ENCODE results near the gene OTOG. TPM values are rescaled to one million over a fixed set of nuclear protein-coding genes. Genes with fewer than 3 reads are reported as not detected.

OTOG gene
- total RNA-seq, 6 experiments from 2014 or later: not detected

DNA sequence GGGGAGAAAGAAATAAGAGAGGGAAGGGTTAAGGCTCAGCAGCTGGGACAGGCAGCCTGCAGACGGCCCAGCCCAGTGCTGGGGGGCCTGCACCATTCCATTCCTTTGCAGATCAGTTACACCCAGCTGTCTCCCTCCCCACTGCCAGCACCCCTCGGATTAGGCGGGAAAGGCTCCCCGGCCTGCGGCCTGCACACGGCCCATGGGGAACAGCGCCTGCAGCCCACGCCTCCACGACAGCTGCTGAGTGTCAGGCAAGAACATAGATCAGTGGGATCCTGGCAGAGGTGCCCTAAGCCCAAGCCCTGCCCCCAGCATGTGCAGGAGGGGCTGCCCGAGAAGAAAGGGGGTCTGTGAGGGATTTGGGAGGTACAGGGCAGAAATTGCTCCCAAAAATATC lies 106.6 kb downstream of the OTOG start:
- TF ChIP-seq, protein P1, sequence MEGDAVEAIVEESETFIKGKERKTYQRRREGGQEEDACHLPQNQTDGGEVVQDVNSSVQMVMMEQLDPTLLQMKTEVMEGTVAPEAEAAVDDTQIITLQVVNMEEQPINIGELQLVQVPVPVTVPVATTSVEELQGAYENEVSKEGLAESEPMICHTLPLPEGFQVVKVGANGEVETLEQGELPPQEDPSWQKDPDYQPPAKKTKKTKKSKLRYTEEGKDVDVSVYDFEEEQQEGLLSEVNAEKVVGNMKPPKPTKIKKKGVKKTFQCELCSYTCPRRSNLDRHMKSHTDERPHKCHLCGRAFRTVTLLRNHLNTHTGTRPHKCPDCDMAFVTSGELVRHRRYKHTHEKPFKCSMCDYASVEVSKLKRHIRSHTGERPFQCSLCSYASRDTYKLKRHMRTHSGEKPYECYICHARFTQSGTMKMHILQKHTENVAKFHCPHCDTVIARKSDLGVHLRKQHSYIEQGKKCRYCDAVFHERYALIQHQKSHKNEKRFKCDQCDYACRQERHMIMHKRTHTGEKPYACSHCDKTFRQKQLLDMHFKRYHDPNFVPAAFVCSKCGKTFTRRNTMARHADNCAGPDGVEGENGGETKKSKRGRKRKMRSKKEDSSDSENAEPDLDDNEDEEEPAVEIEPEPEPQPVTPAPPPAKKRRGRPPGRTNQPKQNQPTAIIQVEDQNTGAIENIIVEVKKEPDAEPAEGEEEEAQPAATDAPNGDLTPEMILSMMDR (IDR thresholded peaks at IDR 0.05): no peak
- no peak overlapping the region for H3K4me3 Mint-ChIP-seq
- 0 out of 2 replicates have a peak, but pooled peaks cover 10% of the 10 kb centered on the region for H3K36me3 Mint-ChIP-seq (ENCODE audit: low read depth)
- DNase-seq: no peak
- peaks cover 9% of the 10 kb centered on the region; the same call in 1 of the 2 replicates for H3K27me3 Mint-ChIP-seq (ENCODE audit: insufficient read depth)
- no peak overlapping the region for H3K27ac Mint-ChIP-seq
- H3K4me1 Mint-ChIP-seq (ENCODE audit: low read depth): peaks cover 21% of the 10 kb centered on the region
- peaks cover 15% of the 10 kb centered on the region for H3K9me3 Mint-ChIP-seq

DNA sequence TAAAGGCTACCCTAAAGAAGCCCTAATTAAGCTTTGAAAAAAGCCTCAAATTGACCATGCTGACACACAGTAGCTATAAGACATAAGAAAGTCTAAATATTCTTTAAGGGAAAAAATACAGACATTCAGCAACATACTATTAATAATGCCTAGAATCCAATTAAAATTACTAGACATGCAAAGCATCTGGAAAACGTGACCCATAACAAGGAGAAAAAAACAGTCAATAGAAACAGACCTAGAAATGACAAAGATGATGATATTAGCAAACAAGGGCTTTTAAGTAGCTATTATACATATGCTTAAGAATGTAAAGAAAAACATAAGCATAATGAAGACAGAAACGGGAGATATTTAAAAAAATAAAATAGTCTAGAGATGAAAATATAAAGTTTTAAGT lies 108.6 kb downstream of the OTOG start:
- H3K4me3 Mint-ChIP-seq: no peak overlapping the region
- peaks cover 5% of the 10 kb centered on the region for H3K4me1 Mint-ChIP-seq (ENCODE audit: low read depth)
- H3K36me3 Mint-ChIP-seq (ENCODE audit: low read depth): 0 out of 2 replicates have a peak, but pooled peaks cover 10% of the 10 kb centered on the region
- no peak overlapping the region for H3K27ac Mint-ChIP-seq
- TF ChIP-seq, protein P1 (IDR thresholded peaks at IDR 0.05): no peak
- H3K27me3 Mint-ChIP-seq (ENCODE audit: insufficient read depth): peaks cover 4% of the 10 kb centered on the region; the same call in 1 of the 2 replicates
- DNase-seq: no peak
- H3K9me3 Mint-ChIP-seq: peaks cover 12% of the 10 kb centered on the region

- Mint-ChIP-seq H3K4me3 (no peak overlapping the region), H3K4me1 (ENCODE audit: low read depth) (no peaks in the 10 kb centered on the region), H3K9me3 (peaks cover 12% of the 10 kb centered on the region), H3K27me3 (ENCODE audit: insufficient read depth) (peaks cover 4% of the 10 kb centered on the region; the same call in 1 of the 2 replicates), H3K36me3 (ENCODE audit: low read depth) (0 out of 2 replicates have a peak, but pooled peaks cover 10% of the 10 kb centered on the region), H3K27ac (no peak overlapping the region)
- TF ChIP-seq, protein P1 (IDR thresholded peaks at IDR 0.05): no peak
- no peak for DNase-seq
These were observed 111.2 kb downstream of the OTOG start for GRCh38 chr11:17658211-17658610.

DNA sequence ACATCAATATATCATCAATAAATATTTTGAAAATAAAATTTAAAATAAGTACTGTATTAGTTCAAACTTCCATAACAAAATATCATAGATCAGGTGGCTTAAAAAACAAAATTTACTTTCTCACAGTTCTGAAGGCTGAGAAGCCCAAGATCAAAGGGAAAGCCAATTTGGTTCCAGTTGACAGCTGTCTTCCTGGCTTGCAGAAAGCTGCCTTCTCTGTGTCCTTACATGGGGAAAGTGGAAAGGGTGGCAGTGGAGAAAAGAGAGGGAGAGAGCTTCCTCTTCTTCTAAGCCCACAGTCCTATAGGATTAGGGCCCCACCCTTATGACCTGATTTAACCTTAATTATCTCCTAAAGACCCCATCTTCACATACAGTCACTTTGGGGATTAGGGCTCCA lies 121.1 kb downstream of the OTOG start:
- Mint-ChIP-seq H3K4me3 (no peak overlapping the region), H3K4me1 (ENCODE audit: low read depth) (no peaks in the 10 kb centered on the region)
- DNase-seq: no peak

DNA sequence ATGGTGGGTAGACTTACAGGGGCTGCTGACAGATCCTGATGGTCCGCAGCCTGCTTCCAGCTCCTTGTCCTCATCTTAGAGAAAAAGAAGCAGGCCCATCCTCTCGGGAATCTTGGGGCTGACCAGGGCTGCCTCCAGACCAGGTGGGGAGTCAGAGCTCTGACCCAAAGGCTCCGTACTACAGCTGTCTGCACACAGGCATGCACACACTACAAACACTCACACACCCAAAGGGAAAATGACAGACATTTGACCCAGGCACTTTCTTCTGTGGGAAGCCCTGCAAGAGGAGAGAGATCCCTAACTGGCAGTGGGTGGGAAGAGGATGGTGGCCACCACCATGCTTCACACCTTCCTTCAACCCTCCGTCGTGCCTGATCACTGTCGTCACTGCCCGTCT lies 125.4 kb downstream of the OTOG start:
- H3K4me1 Mint-ChIP-seq (ENCODE audit: low read depth): peaks cover 7% of the 10 kb centered on the region
- DNase-seq: no peak
- peaks cover 15% of the 10 kb centered on the region for H3K9me3 Mint-ChIP-seq
- no peak overlapping the region for H3K4me3 Mint-ChIP-seq
- no peaks in the 10 kb centered on the region for H3K36me3 Mint-ChIP-seq (ENCODE audit: low read depth)
- peaks cover 14% of the 10 kb centered on the region; the same call in 1 of the 2 replicates for H3K27me3 Mint-ChIP-seq (ENCODE audit: insufficient read depth)
- no peak overlapping the region for H3K27ac Mint-ChIP-seq
- TF ChIP-seq, protein P1 (IDR thresholded peaks at IDR 0.05): no peak

More for the DNA sequence above, 121.1 kb downstream of the OTOG start:
- H3K27ac Mint-ChIP-seq: no peak overlapping the region
- no peaks in the 10 kb centered on the region for H3K36me3 Mint-ChIP-seq (ENCODE audit: low read depth)
- peaks cover 11% of the 10 kb centered on the region; the same call in 1 of the 2 replicates for H3K27me3 Mint-ChIP-seq (ENCODE audit: insufficient read depth)
- H3K9me3 Mint-ChIP-seq: peaks cover 3% of the 10 kb centered on the region; the same call in 1 of the 2 replicates
- TF ChIP-seq, protein P1 (IDR thresholded peaks at IDR 0.05): no peak

All from HFFc6 (cell line).